ENCODE data around the gene G2E3. TPM values are rescaled to one million over a fixed set of nuclear protein-coding genes. Genes with fewer than 3 reads are reported as not detected.

Gene G2E3
- total and polyA plus RNA-seq, 2 of the 13 experiments (the other 11 are each of a cell fraction or from before 2014, with no cell fraction given) = 22.8 to 63.0 TPM

DNA sequence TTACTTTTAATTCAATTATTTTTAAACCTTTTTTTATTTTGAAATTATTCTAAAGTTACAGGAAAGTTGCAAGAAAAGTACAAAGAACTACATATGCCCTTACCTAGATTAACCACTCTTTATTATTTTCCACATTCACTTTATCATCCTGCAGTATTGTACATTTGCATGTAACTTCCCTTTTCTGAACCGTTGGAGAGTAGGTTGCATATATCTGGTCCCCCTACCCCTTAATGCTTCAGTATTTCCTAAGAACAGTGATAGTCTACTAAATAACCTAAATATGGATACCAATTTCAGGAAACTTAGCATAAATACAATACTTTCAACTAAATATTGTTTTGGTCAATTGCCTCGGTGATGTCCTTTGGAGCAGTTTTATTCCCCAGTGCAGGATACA is 15.0 kb downstream of the G2E3 start:
- no peak for TF ChIP-seq ZNF614 (CRISPR knock-in tag; IDR thresholded peaks at IDR 0.05; ENCODE audit: borderline replicate concordance)
- no peak for TF ChIP-seq ZMAT3 (CRISPR knock-in tag; conservative IDR thresholded peaks at IDR 0.05)
- TF ChIP-seq ZNF326 (CRISPR knock-in tag; IDR thresholded peaks at IDR 0.05; ENCODE audit: borderline replicate concordance) = no peak
- TF ChIP-seq, protein P1, sequence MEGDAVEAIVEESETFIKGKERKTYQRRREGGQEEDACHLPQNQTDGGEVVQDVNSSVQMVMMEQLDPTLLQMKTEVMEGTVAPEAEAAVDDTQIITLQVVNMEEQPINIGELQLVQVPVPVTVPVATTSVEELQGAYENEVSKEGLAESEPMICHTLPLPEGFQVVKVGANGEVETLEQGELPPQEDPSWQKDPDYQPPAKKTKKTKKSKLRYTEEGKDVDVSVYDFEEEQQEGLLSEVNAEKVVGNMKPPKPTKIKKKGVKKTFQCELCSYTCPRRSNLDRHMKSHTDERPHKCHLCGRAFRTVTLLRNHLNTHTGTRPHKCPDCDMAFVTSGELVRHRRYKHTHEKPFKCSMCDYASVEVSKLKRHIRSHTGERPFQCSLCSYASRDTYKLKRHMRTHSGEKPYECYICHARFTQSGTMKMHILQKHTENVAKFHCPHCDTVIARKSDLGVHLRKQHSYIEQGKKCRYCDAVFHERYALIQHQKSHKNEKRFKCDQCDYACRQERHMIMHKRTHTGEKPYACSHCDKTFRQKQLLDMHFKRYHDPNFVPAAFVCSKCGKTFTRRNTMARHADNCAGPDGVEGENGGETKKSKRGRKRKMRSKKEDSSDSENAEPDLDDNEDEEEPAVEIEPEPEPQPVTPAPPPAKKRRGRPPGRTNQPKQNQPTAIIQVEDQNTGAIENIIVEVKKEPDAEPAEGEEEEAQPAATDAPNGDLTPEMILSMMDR (CRISPR knock-in tag; IDR thresholded peaks at IDR 0.05) = no peak
- TF ChIP-seq ZNF253 (CRISPR knock-in tag; IDR thresholded peaks at IDR 0.05; ENCODE audit: borderline replicate concordance) = no peak
- TF ChIP-seq MATR3 (CRISPR knock-in tag; IDR thresholded peaks at IDR 0.05) = no peak
- TF ChIP-seq TCF7L2 (IDR thresholded peaks at IDR 0.05; ENCODE audit: low read depth, low read length) = no peak
- TF ChIP-seq ZSCAN9 (CRISPR knock-in tag; IDR thresholded peaks at IDR 0.05; ENCODE audit: borderline replicate concordance) = no peak
- TF ChIP-seq, protein P2, sequence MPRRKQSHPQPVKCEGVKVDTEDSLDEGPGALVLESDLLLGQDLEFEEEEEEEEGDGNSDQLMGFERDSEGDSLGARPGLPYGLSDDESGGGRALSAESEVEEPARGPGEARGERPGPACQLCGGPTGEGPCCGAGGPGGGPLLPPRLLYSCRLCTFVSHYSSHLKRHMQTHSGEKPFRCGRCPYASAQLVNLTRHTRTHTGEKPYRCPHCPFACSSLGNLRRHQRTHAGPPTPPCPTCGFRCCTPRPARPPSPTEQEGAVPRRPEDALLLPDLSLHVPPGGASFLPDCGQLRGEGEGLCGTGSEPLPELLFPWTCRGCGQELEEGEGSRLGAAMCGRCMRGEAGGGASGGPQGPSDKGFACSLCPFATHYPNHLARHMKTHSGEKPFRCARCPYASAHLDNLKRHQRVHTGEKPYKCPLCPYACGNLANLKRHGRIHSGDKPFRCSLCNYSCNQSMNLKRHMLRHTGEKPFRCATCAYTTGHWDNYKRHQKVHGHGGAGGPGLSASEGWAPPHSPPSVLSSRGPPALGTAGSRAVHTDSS (CRISPR knock-in tag; conservative IDR thresholded peaks at IDR 0.05) = no peak
- TF ChIP-seq ELF4 (CRISPR knock-in tag; IDR thresholded peaks at IDR 0.05; ENCODE audit: borderline replicate concordance) = no peak
- TF ChIP-seq ZNF839 (CRISPR knock-in tag; IDR thresholded peaks at IDR 0.05; ENCODE audit: borderline replicate concordance) = no peak
- no peak for TF ChIP-seq ZNF335 (CRISPR knock-in tag; IDR thresholded peaks at IDR 0.05)
- TF ChIP-seq ZFY (CRISPR knock-in tag; IDR thresholded peaks at IDR 0.05) = no peak
- TF ChIP-seq GATAD2A (CRISPR knock-in tag; IDR thresholded peaks at IDR 0.05) = no peak
- TF ChIP-seq TBP (CRISPR knock-in tag; IDR thresholded peaks at IDR 0.05) = no peak
- TF ChIP-seq ZFP37 (CRISPR knock-in tag; IDR thresholded peaks at IDR 0.05; ENCODE audit: borderline replicate concordance) = no peak
- TF ChIP-seq, protein P3, sequence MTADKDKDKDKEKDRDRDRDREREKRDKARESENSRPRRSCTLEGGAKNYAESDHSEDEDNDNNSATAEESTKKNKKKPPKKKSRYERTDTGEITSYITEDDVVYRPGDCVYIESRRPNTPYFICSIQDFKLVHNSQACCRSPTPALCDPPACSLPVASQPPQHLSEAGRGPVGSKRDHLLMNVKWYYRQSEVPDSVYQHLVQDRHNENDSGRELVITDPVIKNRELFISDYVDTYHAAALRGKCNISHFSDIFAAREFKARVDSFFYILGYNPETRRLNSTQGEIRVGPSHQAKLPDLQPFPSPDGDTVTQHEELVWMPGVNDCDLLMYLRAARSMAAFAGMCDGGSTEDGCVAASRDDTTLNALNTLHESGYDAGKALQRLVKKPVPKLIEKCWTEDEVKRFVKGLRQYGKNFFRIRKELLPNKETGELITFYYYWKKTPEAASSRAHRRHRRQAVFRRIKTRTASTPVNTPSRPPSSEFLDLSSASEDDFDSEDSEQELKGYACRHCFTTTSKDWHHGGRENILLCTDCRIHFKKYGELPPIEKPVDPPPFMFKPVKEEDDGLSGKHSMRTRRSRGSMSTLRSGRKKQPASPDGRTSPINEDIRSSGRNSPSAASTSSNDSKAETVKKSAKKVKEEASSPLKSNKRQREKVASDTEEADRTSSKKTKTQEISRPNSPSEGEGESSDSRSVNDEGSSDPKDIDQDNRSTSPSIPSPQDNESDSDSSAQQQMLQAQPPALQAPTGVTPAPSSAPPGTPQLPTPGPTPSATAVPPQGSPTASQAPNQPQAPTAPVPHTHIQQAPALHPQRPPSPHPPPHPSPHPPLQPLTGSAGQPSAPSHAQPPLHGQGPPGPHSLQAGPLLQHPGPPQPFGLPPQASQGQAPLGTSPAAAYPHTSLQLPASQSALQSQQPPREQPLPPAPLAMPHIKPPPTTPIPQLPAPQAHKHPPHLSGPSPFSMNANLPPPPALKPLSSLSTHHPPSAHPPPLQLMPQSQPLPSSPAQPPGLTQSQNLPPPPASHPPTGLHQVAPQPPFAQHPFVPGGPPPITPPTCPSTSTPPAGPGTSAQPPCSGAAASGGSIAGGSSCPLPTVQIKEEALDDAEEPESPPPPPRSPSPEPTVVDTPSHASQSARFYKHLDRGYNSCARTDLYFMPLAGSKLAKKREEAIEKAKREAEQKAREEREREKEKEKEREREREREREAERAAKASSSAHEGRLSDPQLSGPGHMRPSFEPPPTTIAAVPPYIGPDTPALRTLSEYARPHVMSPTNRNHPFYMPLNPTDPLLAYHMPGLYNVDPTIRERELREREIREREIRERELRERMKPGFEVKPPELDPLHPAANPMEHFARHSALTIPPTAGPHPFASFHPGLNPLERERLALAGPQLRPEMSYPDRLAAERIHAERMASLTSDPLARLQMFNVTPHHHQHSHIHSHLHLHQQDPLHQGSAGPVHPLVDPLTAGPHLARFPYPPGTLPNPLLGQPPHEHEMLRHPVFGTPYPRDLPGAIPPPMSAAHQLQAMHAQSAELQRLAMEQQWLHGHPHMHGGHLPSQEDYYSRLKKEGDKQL (CRISPR knock-in tag; IDR thresholded peaks at IDR 0.05; ENCODE audit: low read depth) = no peak
- no peak overlapping the region for H3K4me2 ChIP-seq (ENCODE audit: low read depth, low read length)
- H2AFZ ChIP-seq (ENCODE audit: low read length) = no peak overlapping the region
- H3K36me3 ChIP-seq (replicated peaks in 1 of 2; ENCODE audit: control insufficient read depth in 1 of 2, insufficient read depth in 2 of 2, low read length in 2 of 2) = 0 out of 5 replicates have a peak, but pooled peaks cover 0 to 8% of the 10 kb centered on the region in 2 experiments
- ChIA-PET POLR2A (no interaction called here), CTCF (ENCODE audit: low intra/inter-chr PET ratio, low total read pairs) (no interaction called here)
- no peaks in the 10 kb centered on the region for H3K27me3 ChIP-seq (ENCODE audit: control insufficient read depth in 1 of 2, insufficient read depth in 2 of 2, low read length in 2 of 2)
- no peak overlapping the region for H3K9ac ChIP-seq (ENCODE audit: insufficient read depth, low read depth, low read length)
- peaks cover 100% of the 10 kb centered on the region for H3K79me2 ChIP-seq (ENCODE audit: insufficient read depth, low read length)
- no peak for FAIRE-seq
- peaks cover 40% of the 10 kb centered on the region for H3K4me1 ChIP-seq (ENCODE audit: insufficient read depth, low read length)
- BruUV-seq (replicated peaks) = no TSS peak
- 96% methylated on average over 2 of the region's 2 CpGs for WGBS (ENCODE audit: low lambda C conversion rate)
- H3K4me3 ChIP-seq (replicated peaks in 1 of 3; ENCODE audit: insufficient read depth in 1 of 3, low read depth in 2 of 3, low read length in 3 of 3) = no peak overlapping the region
- ATAC-seq = no peak
- DNase-seq (ENCODE audit: low spot score) = no peak
- in situ Hi-C loops (cut with HindIII; ENCODE audit: extremely low pct_ligation_motif_present, low pct_unique_long_range_greater_than_20kb) (no loop called here), intact Hi-C loops (cut with micrococcal nuclease; ENCODE audit: unreplicated experiment) (no loop called here)
- H3K9me3 ChIP-seq (ENCODE audit: low read length) = no peaks in the 10 kb centered on the region
- no peak overlapping the region for H3K27ac ChIP-seq (ENCODE audit: extremely low read length, insufficient read depth, low read length)
- peaks cover 19% of the 10 kb centered on the region for H4K20me1 ChIP-seq (ENCODE audit: insufficient read depth, low read length)
